HepG2 (cell line): ENCODE measurements around the gene NAV2. TPM values are rescaled to one million over a fixed set of nuclear protein-coding genes. Genes with fewer than 3 reads are reported as not detected.

ENCODE experiments used
- FOXA3 ChIP-seq: IDR thresholded peaks from 2 replicates; pipeline ENCODE4 v1.6.1; 2016; ENCODE audit warnings: missing genetic modification reagents, missing compliant biosample characterization
- GATA4 ChIP-seq: sonication (generic); IDR thresholded peaks from 2 replicates; pipeline ENCODE4 v1.6.1; 2016; ENCODE audit warnings: antibody characterized with exemption, low read depth, borderline replicate concordance
- HNF1A ChIP-seq, 2 experiments: sonication (generic) in 1 of 2; formaldehyde crosslinking in 1 of 2; IDR thresholded peaks; 2 replicates each; pipeline versions ENCODE4 v1.4.0 to v1.6.1; 2016 to 2020; ENCODE audit warnings: borderline replicate concordance in 1 of 2, low read depth in 1 of 2, mild to moderate bottlenecking in 1 of 2, missing genetic modification reagents in 1 of 2
- IKZF4 ChIP-seq: sonication (generic); formaldehyde crosslinking; IDR thresholded peaks from 2 replicates; pipeline ENCODE4 v1.5.1; 2020; ENCODE audit warnings: borderline replicate concordance, mild to moderate bottlenecking, low read depth, missing genetic modification reagents; ENCODE audit errors: not compliant biosample characterization
- KLF9 ChIP-seq: IDR thresholded peaks from 2 replicates; pipeline ENCODE4 v1.6.1; 2016; ENCODE audit warnings: low read depth
- MEF2D ChIP-seq: sonication (generic); formaldehyde crosslinking; IDR thresholded peaks from 2 replicates; pipeline ENCODE4 v1.5.1; 2020; ENCODE audit warnings: mild to moderate bottlenecking, missing genetic modification reagents
- SATB2 ChIP-seq: sonication (generic); formaldehyde crosslinking; IDR thresholded peaks from 2 replicates; pipeline ENCODE4 v1.5.0; 2020; ENCODE audit warnings: missing genetic modification reagents
- TBL1XR1 ChIP-seq: fragments of 150-350 bp; IDR thresholded peaks from 2 replicates; pipeline ENCODE4 v1.6.1; 2014; ENCODE audit warnings: borderline replicate concordance, low read length; ENCODE audit not compliant: partially characterized antibody
- TFDP1 ChIP-seq: IDR thresholded peaks from 2 replicates; pipeline ENCODE4 v1.6.1; 2016; ENCODE audit warnings: missing compliant biosample characterization, missing genetic modification reagents, borderline replicate concordance
- ZMAT3 ChIP-seq: sonication (generic); formaldehyde crosslinking; conservative IDR thresholded peaks from 2 replicates; pipeline ENCODE4 v1.7.0; 2021; ENCODE audit warnings: missing genetic modification reagents
- ZNF460 ChIP-seq: sonication (generic); formaldehyde crosslinking; IDR thresholded peaks from 2 replicates; pipeline ENCODE4 v1.5.1; 2020; ENCODE audit warnings: missing genetic modification reagents, mild to moderate bottlenecking, borderline replicate concordance
- ZNF614 ChIP-seq: IDR thresholded peaks from 2 replicates; pipeline ENCODE4 v1.6.1; 2018; ENCODE audit warnings: missing biosample characterization, missing genetic modification reagents, inconsistent platforms, borderline replicate concordance
- ZNF766 ChIP-seq: sonication (generic); formaldehyde crosslinking; IDR thresholded peaks from 2 replicates; pipeline ENCODE4 v1.5.0; 2020; ENCODE audit warnings: missing genetic modification reagents, borderline replicate concordance
- ZNF784 ChIP-seq: sonication (generic); formaldehyde crosslinking; IDR thresholded peaks from 2 replicates; pipeline ENCODE4 v1.5.1; 2020; ENCODE audit warnings: missing genetic modification reagents, mild to moderate bottlenecking, borderline replicate concordance
- ZXDC ChIP-seq: sonication (generic); formaldehyde crosslinking; IDR thresholded peaks from 2 replicates; pipeline ENCODE4 v1.5.0; 2020; ENCODE audit warnings: mild to moderate bottlenecking, missing genetic modification reagents
- polyA plus RNA-seq, 8 experiments: library from polyadenylated mRNA; depleted of rRNA in 3 of 8; stranded (reverse) in 7 of 8; unstranded in 1 of 8; fragments of >200 nt; fragmentation: Illumina TruSeq in 4 of 8; extraction: Trizol in 4 of 8; gene quantifications; 2 replicates each; pipeline versions ENCODE4 v1.2.1 to v1.2.3, GENCODE V29; 2011 to 2016; ENCODE audit warnings: low read depth in 4 of 8, missing spikeins in 1 of 8, mixed read lengths in 1 of 8; ENCODE audit not compliant: insufficient read depth in 1 of 8
- total RNA-seq, 5 experiments: library from RNA; depleted of rRNA; stranded (reverse); fragments of >200 nt; fragmentation: Illumina TruSeq; extraction: Trizol; gene quantifications; 2 replicates each; pipeline ENCODE4 v1.2.3, GENCODE V29; 2016; ENCODE audit warnings: low read depth in 1 of 5

NAV2 gene
- total and polyA plus RNA-seq, 2 of the 13 experiments (the other 11 are each of a cell fraction or from before 2014, with no cell fraction given): 9.3 to 34.6 TPM

GRCh38 chr11:20000351-20001134 lies 287.9 kb downstream of the NAV2 start (continued):
- TF ChIP-seq IKZF4: no peak
- no peak for TF ChIP-seq ZXDC (CRISPR knock-in tag)
- peak; percentile 66; the same call in 1 of the 2 replicates for TF ChIP-seq ZNF614
- TF ChIP-seq FOXA3 (CRISPR knock-in tag): peak; percentile 91
- TF ChIP-seq TBL1XR1: no peak
- peak; percentile 73 for TF ChIP-seq ZMAT3 (CRISPR knock-in tag)
- peak; percentile 74; the same call in 1 of the 2 replicates for TF ChIP-seq ZNF784 (CRISPR knock-in tag)
- TF ChIP-seq ZNF460: no peak
- TF ChIP-seq ZNF766 (CRISPR knock-in tag): no peak
- TF ChIP-seq SATB2 (CRISPR knock-in tag): no peak
- TF ChIP-seq TFDP1 (CRISPR knock-in tag): peak; percentile 39; the same call in 1 of the 2 replicates
- no peak for TF ChIP-seq HNF1A (IDR thresholded peaks at IDR 0.05; ENCODE audit: low read depth)
- TF ChIP-seq HNF1A (CRISPR knock-in tag; IDR thresholded peaks at IDR 0.05; ENCODE audit: borderline replicate concordance): peak; percentile 51; the same call in 1 of the 2 replicates
- TF ChIP-seq MEF2D (CRISPR knock-in tag): 0 out of 2 replicates have a peak, but pooled peaks have one; percentile 11
- peak; percentile 24; the same call in 1 of the 2 replicates for TF ChIP-seq GATA4
- TF ChIP-seq KLF9: no peak
